NCI-H524 (cell line): ENCODE data around the gene MIX23.
"Not testable (repeated sequence)": the region's sequence is repeated elsewhere in the genome, so short reads cannot be mapped to it uniquely, and the experiment has no call there.

Experiments used
- DNase-seq, 2 experiments: peaks; one replicate each; lab custom pipeline; 2025; lab: John Stamatoyannopoulos, UW

Gene MIX23

GRCh38 chr3:122392868-122393844, 10.1 kb upstream of the MIX23 start:
- peak; percentile 38 to 55 for DNase-seq

GRCh38 chr3:122391681-122392446, 8.8 kb upstream of the MIX23 start:
- no peak for DNase-seq

GRCh38 chr3:122390665-122391064, 7.6 kb upstream of the MIX23 start:
- no peak for DNase-seq

- DNase-seq = no peak
These were observed 6.9 kb upstream of the MIX23 start for GRCh38 chr3:122389892-122390291.

DNA sequence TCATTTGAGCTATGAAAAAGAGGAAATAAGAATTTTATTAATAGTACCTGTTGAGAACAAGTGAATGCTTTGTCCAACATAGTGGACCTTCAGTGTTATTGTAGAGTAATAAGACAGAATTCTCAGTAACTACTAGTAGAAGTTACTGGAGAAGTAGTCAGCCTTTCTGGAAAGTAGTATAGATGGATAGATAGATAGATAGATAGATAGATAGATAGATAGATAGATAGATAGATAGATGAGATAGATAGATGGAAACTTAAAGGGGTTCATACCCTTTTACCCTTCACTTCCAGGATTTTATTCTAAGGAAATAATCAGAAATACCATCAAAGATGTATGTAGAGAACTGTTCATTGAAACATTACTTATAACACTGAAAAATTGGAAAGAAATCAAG, 6.2 kb upstream of the MIX23 start:
- DNase-seq = no peak

GRCh38 chr3:122387709-122388108, 4.7 kb upstream of the MIX23 start:
- DNase-seq = no peak

GRCh38 chr3:122383771-122384697, 1.0 kb upstream of the MIX23 start, which contains the start of gene FAM162A:
Gene FAM162A, plus strand, starts transcription at chr3:122384182. Its CDS starts 84 bp downstream, at chr3:122384266.
- peak; percentile 92 to 98 for DNase-seq

DNA sequence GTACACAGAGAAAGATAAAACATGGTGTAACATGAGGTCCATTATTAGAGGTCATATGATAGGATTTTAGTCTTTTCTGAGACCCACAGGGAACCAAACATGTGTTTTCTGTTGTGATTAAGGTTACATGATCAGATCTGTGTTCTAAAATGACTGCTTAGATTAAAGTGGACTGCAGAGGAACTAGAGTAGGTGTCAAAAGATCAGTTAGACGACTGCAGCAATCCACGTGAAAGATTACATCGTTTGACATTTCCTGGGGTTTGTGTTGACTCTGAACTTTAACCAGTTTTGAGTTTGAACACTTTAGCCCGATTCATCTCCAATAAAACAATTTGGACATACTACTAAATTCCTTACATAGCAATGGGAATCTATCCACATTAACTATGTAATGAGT, 5.1 kb downstream of the MIX23 start:
- no peak for DNase-seq

GRCh38 chr3:122374034-122374433, 9.0 kb downstream of the MIX23 start:
- DNase-seq = no peak

GRCh38 chr3:122366379-122366749, 16.7 kb downstream of the MIX23 start:
- no peak for DNase-seq

- not testable (repeated sequence) for DNase-seq
These were observed 17.3 kb downstream of the MIX23 start for GRCh38 chr3:122365582-122366378.

- DNase-seq = no peak
These were observed 18.0 kb downstream of the MIX23 start for GRCh38 chr3:122365073-122365472.

DNA sequence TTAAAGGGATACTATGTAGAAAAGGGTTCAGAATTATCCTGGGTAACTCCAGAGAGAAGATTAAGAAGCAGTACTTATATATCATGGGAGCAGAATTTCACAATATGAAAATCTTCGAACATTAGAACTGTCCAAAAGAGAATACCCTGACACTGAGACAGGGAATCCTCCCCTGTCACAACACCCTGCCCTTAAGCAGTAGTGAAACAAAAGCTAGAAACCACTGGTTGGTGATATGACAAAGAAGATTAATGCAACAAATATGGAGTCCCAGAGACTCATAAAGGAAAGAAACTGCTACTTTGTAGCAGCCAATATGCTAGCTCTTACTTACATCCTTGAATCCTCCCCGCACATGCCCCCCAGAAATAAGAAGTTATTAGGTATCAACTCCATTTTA, 18.5 kb downstream of the MIX23 start:
- no peak for DNase-seq

DNA sequence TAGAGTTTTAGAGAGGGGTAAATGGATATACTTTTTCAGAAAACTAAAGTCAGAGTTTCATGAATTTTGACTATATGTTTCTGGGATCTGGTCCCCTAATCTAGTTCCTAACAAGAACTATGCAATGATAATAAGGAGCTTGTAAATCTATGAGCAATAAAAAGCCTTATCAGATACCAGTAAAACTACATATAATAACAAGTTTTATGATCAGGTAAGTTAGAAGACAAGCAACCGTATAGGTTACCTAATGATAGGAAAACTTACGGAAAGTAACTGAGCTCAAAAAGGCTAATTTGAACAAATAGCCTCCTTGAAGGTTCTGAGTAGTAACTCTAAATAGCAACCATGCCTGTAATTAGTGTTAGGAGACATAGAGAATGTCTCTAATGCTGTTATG, 21.0 kb downstream of the MIX23 start:
- no peak for DNase-seq

DNA sequence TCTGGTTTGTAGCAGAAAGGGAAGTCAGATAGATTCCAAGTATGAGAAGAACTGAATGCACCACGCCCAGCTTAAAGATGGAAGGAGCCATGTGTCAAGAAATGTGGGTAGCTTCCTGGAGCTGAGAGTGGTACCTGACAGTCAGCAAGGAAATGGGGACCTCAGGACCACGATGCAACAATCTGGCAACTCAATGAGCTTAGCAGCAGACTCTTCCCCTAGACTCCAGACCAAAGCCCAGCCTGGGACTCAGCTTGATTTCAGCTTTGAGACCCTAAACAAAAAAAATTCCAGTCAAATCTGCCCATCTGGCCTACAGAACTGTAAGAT, 24.4 kb downstream of the MIX23 start:
- DNase-seq = no peak

DNA sequence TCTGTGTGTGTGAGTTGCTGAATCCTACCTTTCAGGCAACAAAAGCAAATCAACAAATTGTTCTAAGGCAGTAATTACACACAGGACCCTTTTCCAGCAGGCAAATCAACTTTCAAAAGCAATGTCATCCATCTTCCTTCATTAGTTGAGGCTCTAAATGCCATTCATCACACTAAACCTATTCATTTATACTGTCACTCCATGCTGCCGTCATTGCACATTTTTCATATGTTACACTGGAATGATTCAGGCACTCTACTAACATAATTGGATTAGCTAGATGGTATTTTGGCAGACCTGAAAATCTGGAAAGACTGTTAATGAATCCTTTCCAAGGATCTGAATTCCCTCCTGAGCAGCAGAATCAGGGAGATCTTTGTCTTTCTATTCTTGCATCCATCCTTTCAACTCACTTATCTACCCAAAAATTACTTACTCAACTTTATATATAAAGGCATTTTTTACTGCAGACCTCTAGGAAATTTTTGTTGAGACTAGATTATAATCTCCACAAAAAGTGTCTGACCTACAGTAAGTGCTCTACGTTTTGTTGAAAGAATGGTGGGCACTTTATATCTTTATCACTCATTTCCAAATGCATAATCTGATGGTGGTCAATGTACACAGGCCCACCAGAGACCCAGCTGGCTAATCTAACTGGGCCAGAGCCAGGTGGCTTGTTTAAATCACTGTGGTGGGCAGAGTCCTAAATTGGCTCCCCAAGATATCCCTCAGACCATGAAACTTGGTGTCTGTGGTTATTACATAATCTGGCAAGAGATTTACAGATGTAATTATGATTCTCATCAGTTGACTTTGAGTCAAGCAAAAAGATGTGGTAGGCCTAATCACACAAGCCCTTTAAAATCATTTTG, 25.0 kb downstream of the MIX23 start:
- peak in 1 of 2 experiments; percentile 41 for DNase-seq

DNA sequence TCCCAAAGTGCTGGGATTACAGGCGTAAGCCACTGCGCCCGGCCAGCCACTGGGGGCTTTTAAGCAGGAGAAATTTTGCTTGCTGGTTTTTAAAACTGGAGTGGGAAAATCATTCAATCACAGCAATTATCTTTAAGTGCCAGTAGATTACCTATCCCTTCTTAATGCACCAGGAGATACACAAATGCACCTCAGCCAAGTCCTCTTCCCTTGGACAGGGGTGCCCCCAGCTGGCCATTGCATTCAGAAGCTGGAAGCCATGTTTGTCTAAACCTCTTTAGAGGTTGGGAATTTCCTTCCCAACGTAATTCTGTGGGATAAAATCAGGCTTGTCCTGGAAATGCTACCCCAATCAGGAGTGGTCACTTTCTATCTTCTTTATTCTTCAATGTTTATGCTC, 26.6 kb downstream of the MIX23 start:
- DNase-seq = peak; percentile 53 to 69

GRCh38 chr3:122355612-122356011, 27.4 kb downstream of the MIX23 start:
- DNase-seq = no peak

DNA sequence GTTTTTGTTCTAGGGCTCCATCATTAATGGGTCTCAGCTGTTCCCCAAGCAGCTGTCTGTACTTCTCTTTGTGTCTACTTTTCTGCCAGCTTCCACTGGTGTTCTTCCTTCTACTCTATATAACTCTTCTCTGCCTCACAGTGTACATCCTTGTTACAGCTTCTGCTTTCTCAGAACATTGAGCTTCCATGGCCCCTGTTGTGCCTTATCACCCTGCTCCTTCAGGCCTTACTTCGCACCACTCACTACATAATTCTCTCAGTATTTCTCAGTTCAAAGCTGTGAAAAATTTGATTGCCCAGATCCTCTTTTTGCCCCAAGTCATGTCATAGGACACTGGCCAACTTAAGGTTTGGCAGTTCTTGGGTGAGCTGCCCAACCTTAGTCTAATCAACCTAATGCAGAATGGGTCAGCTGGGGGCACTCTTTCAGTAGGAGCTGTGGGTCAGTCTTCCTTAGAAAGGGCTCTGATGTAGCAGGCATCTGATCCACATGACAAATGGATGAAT, 29.1 kb downstream of the MIX23 start:
- DNase-seq = no peak

DNA sequence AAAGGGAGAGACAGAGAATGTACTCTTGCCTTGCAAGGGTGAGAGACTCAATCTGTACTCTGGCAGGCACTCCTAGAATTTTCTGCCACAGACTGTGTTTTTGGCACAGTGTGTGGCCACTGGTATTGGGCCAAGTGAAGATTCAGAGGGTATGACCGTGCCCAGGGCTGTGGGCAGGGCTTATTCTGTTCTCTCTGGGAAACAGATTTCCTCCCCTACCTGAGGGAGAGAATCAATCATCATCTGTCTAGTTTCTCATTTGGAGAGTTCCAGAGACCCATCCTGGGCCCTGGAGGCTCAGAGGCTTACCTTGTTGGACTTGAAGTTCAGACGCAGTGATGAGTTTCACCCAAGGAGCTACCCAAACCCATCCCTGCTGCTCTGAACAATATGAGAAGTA, 29.8 kb downstream of the MIX23 start:
- DNase-seq = no peak
